ENCODE measurements around the gene CLPTM1.
"Not testable (repeated sequence)": the region's sequence is repeated elsewhere in the genome, so short reads cannot be mapped to it uniquely, and the experiment has no call there.

Gene CLPTM1

DNA sequence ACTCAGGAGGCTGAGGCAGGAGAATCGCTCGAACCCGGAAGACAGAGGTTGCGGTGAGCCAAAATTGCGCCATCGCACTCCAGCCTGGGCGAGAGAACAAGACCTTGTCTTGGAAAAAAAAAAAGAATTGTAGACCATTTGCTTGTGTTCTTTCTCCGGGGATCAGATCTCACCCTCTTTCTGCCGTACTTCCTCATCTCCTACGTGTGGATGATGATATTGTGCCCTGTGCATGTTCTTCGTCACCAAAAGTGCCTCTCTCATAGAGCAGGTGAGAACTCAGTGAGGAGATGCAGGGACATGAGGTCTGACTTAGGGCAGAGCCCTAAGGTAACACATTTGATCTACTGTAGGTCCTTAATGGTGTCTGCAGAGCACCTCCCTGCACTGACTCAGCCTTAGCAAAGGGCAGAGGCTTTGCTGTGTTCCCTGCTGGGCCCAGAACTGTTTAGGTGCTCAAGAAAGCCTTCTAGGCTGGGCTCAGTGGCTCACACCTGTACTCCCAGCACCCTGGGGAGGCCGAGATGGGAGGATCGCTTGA, 8.1 kb upstream of the CLPTM1 start:
- no peak for DNase-seq

DNA sequence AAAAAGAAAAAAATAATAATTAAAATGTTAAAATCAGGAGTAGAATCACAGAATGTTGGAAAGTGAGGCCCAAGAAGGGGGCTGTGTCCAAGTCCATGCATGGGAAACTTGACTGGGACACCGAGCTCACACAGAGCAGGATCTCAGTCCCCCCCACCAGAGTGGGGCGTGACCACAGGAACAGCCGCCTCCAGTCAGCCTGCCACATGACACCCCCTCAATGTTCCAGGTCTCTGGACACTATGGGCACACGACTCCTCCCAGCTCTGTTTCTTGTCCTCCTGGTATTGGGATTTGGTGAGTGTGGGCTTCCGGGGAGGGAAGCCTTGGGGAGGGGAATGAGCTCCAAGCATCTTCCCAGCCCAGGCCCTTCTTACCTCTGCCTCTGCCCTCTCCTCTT, 6.9 kb upstream of the CLPTM1 start:
- no peak for DNase-seq

DNA sequence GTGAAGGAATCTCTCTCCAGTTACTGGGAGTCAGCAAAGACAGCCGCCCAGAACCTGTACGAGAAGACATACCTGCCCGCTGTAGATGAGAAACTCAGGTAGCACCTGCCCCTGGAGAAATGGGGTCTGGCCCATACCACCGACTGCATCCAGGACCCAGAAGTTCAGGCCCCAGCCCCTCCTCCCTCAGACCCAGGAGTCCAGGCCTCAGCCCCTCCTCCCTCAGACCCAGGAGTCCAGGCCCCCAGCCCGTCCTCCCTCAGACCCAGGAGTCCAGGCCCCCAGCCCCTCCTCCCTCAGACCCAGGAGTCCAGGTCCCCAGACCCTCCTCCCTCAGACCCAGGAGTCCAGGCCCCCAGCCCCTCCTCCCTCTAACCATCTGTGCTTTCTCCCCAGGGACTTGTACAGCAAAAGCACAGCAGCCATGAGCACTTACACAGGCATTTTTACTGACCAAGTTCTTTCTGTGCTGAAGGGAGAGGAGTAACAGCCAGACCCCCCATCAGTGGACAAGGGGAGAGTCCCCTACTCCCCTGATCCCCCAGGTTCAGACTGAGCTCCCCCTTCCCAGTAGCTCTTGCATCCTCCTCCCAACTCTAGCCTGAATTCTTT, 6.3 kb upstream of the CLPTM1 start:
- DNase-seq: no peak

DNA sequence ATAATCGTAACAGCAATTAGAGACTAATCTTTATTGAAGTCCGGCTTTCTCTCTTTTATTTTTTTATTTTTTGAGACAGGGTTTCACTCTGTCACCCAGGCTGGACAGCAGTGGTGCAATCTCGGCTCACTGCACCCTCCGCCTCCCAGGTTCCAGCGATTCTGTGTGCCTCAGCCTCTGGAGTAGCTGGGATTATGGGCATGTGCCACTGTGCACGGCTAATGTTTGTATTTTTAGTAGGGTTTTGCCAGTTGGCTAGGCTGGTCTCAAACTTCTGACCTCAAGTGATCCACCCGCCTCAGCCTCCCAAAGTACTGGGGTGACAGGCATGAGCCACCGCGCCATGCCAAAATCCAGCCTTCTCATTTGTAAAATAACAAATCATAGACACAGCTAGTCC, 5.6 kb upstream of the CLPTM1 start:
- no peak for DNase-seq

DNA sequence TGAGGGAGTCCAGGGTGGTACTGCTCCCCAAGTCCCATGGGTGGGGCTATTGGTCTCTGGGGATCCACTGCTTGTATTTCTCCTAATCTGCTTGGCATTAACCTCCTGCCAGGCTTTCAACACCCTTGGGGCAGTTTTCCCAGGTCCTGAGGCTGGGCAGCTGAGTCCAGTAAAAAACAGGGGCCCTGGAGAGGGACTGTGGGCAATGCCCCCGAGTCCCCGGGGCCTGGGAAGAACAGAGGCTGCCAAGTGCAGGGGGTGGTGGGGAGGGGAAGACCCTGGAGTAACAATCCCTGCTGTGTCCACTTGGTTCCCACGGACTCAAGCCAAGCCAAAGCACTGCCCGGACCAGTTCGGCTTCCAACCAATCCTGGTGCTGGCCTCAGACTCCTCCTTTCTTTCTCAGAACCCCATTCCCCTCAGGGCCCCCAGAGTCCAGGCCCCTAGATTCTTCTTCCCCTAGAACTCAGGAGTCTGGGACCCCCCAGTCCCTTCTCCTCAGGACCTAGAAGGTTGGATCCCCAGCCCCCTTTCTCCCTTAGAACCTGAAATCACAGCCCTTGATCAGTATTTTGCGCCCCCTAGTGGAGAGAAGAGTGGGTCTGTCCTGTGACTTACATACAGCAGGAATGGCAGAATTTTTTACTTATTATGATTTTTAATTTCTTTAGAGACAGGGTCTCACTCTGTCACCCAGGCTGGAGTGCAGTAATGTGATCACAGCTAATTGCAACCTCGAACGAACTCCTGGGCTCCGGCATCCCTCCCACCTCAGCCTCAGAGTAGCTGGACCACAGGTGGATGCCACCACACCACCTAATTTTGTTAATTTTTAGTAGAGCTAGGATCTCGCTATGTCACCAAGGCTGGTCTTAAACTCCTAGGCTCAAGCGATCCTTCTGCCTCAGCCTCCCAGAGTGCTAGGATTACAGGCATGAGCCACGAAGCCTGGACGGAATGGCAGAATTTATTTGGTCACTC, 3.7 kb upstream of the CLPTM1 start:
- peak; percentile 62 for DNase-seq

DNA sequence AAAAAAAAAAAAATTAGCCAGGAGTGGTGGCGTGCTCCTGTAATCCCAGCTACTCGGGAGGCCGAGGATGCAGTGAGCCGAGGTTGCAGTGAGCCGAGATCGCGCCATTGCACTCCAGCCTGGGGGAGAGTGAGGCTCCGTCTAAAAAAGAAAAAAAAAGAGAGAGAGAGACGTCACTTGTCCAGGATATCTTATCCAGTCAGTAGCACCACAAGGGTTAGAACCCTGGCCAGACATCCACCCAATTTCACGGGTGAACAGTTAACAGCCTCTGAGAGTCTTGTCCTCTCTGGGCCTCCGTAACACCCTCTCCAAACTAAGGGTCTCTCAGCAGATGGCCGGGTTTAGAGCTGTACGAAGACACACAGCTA, 917 bp upstream of the CLPTM1 start:
- no peak for DNase-seq

DNA sequence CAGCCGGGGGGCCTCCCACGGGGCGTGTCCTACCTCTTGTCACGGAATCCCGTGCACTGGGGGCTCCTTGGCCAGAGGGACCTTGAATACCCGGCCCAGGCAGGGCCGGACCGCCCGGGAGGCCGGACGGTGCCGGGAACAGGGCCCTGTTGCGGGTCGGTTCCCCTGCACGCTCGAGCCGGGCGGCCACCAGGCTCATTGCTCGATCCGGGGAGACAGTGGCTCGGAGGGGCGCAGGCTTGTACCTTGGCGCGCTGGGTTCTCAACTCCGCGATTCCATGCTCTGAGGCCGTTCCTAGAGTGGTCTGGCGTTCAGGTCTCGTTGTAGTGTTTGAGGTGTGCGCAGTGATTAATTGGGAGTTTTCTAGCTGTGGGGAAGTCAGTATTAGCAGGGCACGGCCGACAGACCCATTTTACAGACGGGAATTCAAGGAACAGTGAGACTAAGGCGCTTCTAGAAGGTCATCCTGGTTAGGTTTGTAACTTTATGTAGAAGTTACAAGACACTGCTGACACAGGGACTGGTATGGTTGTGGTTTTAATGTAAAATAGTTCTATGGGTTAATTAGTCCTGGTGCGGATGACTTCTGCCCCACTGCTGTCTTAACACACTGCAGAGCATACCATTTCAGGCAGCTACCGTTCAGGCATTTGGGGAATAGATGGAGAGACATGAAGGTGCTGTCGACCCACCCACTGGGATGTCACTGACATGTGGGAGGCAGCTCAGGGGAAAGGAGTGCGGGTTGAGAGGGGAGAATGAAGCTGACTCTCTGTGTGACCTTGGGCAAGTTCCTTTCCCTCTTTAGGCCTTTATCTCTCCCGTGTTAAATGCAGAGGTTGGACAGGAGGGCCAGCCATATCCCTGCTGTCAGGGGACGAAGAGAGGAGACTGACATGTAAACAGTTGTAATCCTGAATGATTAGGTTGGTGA, 592 bp downstream of the CLPTM1 start:
- DNase-seq: no peak

DNA sequence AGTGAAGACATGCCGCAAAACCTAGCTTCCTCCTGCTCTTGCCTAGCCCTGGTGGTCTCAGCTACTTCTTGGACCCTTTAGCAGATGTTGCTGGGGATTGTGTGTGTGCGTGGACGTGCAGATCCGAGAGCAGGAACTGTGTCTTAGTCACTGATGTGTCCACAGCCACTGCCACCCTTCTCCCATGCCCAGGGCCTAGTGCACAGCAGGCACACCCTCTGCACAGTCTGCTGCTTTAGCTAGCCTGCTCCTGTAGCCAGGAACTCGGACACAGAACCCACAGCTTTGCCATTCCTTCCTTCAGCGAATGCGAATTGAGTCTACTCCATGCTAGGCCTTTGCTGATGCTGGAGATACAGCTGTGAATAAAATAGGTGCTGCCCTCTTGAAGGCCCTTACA, 2.3 kb downstream of the CLPTM1 start:
- DNase-seq: no peak

DNA sequence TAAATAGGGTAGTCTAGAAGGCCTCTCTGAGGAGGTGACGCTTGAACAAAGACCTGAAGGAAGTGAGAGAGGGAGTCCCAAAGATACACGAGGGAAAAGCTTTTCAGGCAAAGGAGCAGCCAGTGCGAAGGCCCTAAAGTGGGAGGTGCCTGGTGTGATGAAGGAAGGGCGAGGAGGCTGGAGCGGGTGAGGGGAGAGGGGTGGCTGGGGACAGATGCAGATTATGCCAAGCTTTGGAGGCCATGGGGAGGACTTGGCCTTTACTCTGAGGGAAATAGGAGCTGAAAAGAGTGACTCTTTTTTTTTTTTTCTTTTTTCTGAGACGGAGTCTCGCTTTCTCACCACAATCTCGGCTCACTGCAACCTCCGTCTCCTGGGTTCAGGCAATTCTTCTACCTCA, 2.9 kb downstream of the CLPTM1 start:
- DNase-seq: no peak

DNA sequence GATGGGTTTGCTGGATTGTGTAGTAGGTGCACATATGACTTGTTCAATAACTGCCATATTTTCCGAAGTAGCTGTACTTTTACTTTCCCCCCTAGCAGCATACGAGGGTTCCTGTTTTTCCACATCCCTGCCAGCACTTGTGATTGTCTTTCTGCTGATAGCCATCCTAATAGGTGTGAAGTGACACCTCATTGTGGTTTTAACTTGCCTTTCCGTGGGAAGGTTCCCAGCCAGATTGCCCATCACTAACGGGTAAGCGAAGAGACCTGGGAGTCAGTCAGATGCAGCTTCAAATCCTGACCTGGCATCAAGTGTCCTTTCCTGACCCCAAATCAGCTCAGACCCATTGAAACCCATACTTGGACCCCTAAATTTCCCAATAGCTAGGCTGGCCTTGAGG, 4.5 kb downstream of the CLPTM1 start:
- no peak for DNase-seq

DNA sequence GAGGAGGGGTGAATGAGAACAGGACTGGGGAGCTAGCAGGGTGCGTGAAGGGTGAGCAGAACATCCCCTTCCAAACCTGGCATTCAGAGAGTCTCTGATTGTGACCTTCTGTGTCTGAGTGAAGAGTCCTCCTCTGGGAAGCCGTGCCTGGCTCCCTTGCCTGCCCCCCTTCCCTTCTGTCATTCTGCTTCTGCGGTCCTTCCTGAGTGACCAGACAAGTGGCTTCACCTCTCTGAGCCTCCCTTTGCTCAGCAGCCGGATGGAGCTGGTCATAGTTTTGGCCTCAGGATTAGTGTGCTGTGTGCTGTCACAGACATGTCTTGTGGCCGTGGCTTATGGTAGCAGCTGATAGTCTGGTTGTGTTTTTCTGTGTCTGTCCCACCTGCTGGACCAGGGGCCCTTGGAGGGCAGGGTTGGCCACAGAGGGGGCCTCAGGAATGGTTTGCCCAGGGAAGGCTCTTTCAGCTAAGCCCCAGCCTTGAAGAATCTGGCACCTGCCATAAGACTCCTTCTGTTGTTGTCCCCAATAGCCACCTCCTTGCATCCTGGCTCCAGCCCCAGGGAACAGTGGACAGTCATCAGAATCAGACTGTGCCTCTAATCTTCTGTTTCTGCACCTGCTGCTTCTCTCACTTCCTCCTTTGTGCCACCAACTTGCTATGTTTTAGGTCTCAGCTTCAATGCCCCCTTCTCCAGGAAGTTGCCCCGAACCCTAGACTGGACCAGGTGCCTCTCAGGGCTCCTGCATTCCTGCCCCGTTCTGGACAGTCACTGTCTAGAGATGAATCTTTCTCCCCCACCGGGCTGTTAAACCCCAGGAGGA, 5.9 kb downstream of the CLPTM1 start:
- no peak for DNase-seq

DNA sequence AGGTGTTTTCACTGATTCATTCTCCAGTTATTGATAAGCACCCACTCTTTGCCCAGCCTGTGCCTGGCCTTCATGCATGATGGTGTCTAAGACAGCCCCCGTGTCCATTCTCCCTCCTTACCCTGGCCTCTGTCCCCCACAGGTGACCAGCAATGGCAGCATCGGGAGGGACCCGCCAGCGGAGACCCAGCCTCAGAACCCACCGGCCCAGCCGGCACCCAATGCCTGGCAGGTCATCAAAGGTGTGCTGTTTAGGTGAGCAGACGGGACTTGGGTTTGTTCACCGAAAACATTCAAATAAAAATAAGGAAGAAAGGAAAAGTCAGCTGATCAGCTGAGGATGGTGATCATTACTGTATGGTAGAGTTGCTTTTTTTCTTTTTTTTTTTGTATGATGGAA, 6.6 kb downstream of the CLPTM1 start:
- no peak for DNase-seq

DNA sequence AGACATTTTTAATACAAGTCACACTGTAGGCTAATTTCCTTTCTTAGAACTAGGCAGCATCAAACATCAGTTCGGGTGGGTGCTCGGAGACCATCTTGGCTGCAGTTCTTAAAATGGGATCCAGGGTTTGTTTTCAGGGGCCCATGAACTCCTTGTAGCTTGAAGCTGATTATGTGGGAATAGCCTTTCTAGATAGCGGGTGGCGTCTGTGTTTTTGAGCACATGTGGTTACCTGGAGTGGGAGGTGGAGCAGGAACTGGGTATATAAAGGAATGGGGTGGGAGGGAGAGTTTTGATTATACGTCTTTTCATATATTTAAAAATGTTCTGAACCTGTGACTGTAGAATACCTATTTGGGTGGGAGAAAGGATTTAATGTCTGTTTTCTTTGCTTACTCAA, 12.9 kb downstream of the CLPTM1 start:
- DNase-seq: no peak

DNA sequence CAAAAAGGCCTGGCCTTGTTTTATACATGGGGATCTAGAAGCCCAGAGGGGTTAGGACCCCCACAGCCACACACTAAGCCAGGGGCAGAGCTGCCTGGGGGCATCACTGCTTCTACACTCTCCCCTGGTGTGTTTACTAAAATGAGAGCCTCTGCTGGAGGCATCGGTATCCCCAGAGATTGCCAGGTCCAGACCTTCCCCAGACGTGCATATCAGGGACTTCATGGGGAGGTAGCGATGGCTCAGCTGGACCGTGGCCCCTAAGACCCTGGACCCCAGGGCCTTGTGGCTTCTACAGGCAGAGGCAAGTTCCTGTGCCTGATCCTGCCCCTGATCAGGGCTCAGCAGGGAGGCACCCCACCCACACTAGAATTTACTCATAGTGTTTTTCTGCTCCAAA, 13.5 kb downstream of the CLPTM1 start:
- no peak for DNase-seq

DNA sequence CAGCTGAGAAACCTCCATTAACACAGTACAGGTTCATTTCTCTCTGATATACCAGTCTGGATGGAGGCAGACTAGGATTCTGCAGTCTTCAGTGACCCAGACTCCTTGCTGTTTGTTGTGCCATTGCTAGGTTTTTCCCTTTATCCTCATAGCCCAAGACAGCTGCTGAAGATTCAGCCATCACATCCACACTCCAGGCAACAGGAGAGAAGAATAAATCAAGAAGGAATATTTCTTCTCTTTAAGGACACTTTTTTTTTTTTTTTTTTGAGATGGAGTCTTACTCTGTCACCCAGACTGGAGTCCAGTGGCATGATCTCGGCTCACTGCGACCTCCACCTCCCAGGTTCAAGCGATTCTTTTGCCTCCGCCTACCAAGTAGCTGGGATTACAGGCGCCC, 14.3 kb downstream of the CLPTM1 start:
- no peak for DNase-seq

DNA sequence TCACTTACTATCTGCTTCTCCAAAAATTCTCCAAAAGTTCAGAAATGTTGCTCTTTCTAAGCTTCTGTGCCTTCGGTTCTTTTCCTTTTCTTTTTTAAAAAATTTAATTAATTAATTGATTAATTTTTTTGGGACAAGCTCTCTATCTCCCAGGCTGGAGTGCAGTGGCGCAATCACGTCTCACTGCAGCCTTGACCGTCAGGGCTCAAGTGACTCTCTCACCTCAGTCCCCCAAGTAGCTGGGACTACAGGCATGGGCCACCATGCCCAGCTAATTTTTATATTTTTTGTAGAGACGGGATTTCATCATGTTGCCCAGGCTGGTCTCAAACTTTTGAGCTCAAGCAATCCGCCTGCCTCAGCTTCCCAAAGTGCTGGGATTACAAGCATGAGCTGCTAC, 16.3 kb downstream of the CLPTM1 start:
- not testable (repeated sequence) for DNase-seq

DNA sequence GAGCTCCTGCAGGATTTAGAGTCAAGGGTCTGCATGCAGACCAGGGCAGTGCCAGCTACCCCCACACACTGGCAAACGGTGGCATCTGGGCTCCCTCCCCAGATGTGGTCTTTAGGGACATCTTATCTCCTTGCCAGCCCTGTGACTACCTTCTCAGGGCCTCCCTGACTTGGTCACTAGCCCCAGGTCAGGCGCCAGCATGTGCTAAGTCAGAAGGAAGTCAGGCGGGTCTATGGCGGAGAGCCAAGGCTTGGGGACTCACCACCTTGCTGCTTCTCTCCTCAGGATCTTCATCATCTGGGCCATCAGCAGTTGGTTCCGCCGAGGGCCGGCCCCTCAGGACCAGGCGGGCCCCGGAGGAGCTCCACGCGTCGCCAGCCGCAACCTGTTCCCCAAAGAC, 17.6 kb downstream of the CLPTM1 start:
- no peak for DNase-seq

DNA sequence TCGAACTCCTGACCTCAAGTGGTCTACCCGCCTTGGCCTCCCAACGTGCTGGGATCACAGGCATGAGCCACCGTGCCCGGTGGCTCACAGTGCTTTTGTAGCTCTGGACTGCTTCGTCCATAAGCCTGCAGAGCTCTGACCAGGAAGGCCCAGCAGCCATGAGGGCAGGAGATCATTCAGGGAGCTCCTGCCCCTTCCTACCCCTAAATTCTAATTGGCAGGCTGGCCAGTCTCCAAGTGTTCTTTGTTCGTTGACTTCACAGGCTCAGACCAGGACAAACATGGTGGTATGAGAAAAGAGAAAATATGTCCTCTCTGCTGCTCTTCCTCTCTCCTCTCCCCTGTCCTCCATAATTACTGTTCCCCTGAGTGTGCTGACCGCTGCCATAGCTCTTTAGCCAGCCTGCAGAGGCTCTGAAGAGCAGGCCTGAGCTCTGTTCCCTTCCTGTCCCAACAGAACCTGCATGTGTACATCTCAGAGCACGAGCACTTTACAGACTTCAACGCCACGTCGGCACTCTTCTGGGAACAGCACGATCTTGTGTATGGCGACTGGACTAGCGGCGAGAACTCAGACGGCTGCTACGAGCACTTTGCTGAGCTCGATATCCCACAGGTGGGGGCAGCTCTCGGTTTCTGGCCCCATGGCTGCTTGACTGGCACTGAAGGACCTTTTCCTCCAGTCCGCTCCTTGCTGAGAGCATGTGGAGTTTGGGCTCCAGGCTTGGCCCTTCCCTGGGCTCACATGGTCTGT, 19.0 kb downstream of the CLPTM1 start:
- DNase-seq: no peak

DNA sequence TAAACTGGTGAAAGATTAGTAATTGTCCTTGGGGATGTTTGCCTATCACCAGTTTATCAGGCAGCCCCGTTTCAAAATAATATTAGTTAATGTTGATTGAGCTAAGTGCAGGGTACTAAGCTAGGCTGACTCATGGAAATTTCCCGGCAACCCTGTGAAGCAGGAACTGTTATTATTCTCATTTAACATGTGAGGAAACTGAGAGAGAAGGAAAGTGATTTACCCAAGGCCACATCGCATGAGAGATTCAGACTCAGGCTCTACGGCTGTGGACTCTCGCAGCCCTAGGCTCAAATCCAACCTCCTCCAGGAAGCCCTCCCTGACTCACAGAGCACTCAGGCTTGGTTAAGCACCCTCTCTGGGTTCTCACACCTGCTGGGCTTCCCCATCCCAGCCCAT, 19.7 kb downstream of the CLPTM1 start:
- DNase-seq: no peak

DNA sequence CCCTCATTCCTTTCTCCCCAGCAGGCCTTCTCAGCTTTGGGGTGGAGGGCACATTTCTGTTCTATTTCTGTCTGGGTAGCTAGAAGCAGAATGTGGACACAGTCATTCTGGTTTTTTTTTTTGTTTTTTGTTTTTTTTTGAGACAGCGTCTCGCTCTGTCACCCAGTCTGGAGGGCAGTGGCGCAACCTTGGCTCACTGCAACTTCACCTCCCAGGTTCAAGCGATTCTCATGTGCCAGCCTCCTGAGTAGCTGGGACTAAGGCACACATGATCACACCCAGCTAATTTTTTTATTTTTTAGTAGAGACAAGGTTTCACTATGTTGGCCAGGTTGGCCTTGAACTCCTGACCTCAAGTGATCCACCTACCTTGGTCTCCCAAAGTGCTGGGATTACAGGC, 20.3 kb downstream of the CLPTM1 start:
- no peak for DNase-seq

DNA sequence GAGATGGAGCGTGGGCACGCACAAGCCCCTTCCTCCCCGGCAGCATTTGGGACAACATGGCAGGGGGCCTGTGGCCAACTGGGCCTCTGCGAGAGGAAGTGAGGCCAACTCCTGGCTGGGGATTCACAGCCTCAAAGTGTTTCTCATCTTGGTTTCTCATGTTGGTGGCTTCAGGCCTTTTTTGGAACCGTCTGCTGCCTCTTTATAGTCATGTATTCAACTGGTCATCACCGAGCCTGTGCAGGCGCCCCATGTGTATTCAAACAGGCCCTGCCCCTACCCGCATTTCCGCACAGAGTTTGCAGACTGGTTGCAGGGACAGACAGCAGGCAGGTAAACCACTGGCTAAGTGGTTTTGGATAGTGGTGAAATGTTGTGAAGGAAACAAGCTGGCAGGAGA, 28.8 kb downstream of the CLPTM1 start:
- no peak for DNase-seq

DNA sequence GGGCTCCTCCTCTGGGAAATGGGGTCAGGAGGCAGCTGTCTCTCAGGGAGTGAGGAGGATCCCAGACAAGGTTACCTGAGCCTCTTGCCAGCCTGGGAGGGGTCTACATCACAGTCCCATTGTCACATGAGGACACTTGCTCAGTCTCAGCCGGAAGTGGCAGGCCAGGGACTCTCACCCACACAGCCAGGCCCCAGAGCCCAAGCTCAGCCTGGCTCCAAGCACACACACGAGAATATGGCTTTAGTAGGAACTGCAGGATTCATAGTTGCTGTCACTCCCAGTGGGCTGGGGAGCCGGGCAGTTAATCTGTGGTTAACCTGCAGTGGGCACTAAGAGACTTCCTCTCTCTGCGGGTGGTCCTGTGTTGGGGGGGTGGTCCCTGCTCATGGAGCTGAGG, 30.3 kb downstream of the CLPTM1 start:
- no peak for DNase-seq
